Hepatocyte (in vitro differentiated cells): ENCODE results near the gene MACROD2. TPM values are rescaled to one million over a fixed set of nuclear protein-coding genes. Genes with fewer than 3 reads are reported as not detected.

Source experiments
- DNase-seq: peaks from one replicate; pipeline ENCODE4 v3.0.0-alpha.2; 2016; ENCODE audit warnings: low spot score
- H2AFZ ChIP-seq: fragments of 200-600 bp; sonication (generic); 2 replicates; pipeline ENCODE4 v1.6.0; 2016; ENCODE audit warnings: antibody characterized with exemption, mild to moderate bottlenecking
- H3K27ac ChIP-seq: fragments of 200-600 bp; sonication (generic); 2 replicates; pipeline ENCODE4 v1.5.1; 2016; ENCODE audit warnings: mild to moderate bottlenecking
- H3K27me3 ChIP-seq: fragments of 200-600 bp; sonication (generic); 2 replicates; pipeline ENCODE4 v1.6.1; 2016
- H3K36me3 ChIP-seq: fragments of 200-600 bp; sonication (generic); replicated peaks from 2 replicates; pipeline ENCODE4 v1.5.1; 2016; ENCODE audit warnings: low read depth; ENCODE audit not compliant: insufficient read depth
- H3K4me1 ChIP-seq: fragments of 200-600 bp; sonication (generic); 2 replicates; pipeline ENCODE4 v1.5.1; 2016; ENCODE audit warnings: mild to moderate bottlenecking, moderate library complexity; ENCODE audit not compliant: insufficient read depth
- H3K4me2 ChIP-seq: fragments of 200-600 bp; sonication (generic); 2 replicates; pipeline ENCODE4 v1.6.0; 2016
- H3K4me3 ChIP-seq: fragments of 200-600 bp; sonication (generic); 2 replicates; pipeline ENCODE4 v1.5.1; 2016; ENCODE audit warnings: mild to moderate bottlenecking
- H3K79me2 ChIP-seq: fragments of 200-600 bp; sonication (generic); 2 replicates; pipeline ENCODE4 v1.6.0; 2017; ENCODE audit warnings: mild to moderate bottlenecking
- H3K9me2 ChIP-seq: fragments of 200-600 bp; sonication (generic); replicated peaks from 2 replicates; pipeline ENCODE4 v1.6.0; 2017; ENCODE audit warnings: mild to moderate bottlenecking; ENCODE audit not compliant: insufficient read depth
- H3K9me3 ChIP-seq: fragments of 200-600 bp; sonication (generic); 2 replicates; pipeline ENCODE4 v1.5.1; 2016; ENCODE audit warnings: low read depth, mild to moderate bottlenecking
- H4K20me1 ChIP-seq: fragments of 200-600 bp; sonication (generic); 2 replicates; pipeline ENCODE4 v1.6.0; 2016; ENCODE audit warnings: mild to moderate bottlenecking; ENCODE audit not compliant: insufficient read depth, poor library complexity, severe bottlenecking
- CTCF ChIP-seq: fragments of 200-600 bp; sonication (generic); IDR thresholded peaks from 2 replicates; pipeline ENCODE4 v1.5.1; 2016; ENCODE audit warnings: antibody characterized with exemption, mild to moderate bottlenecking; ENCODE audit not compliant: poor library complexity
- EZH2 ChIP-seq: fragments of 200-600 bp; sonication (generic); IDR thresholded peaks from 2 replicates; pipeline ENCODE4 v1.6.1; 2016; ENCODE audit warnings: antibody characterized with exemption, mild to moderate bottlenecking, borderline replicate concordance
- EZH2phosphoT487 ChIP-seq: fragments of 200-600 bp; sonication (generic); IDR thresholded peaks from one replicate; pipeline ENCODE4 v1.6.1; 2018; ENCODE audit warnings: antibody characterized with exemption, mild to moderate bottlenecking, low read depth, moderate library complexity; ENCODE audit not compliant: unreplicated experiment, severe bottlenecking
- WGBS: methylation state at CpG from one replicate; pipeline ENCODE4 v1.1.6; 2016; ENCODE audit warnings: low lambda C conversion rate; ENCODE audit errors: missing lambda C conversion rate; 5-methylcytosine and 5-hydroxymethylcytosine counted together
- polyA plus RNA-seq: library from polyadenylated mRNA; unstranded; fragments of >200 nt; fragmentation: Nextera tagmentation; extraction: Ambion mirVana; gene quantifications from 2 replicates; pipeline ENCODE4 v1.2.1, GENCODE V29; 2016
- total RNA-seq: library from RNA; depleted of rRNA; stranded (reverse); fragments of >200 nt; gene quantifications from 2 replicates; pipeline ENCODE4 v1.2.3, GENCODE V29; 2014

MACROD2 gene
- total and polyA plus RNA-seq, 2 experiments from 2014 or later = 2.4 to 3.1 TPM

DNA sequence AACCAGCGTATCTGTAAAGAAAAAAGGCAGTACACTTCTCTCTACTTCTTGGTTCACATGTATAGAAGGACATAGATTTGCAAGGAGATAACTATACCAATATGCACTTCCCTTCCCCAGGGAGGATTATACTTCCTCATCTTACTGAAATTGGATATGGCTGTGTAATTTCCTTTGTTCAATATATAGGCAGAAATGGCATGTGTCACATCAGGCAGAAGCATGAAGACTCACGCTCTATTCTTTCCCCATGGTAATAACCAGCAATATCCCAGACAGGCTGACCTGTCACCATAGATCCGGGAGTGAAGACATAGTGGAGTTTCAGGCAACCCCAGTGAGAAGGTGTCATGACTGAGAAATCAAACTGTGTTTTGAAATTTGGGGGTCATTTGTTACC is 2059.7 kb downstream of the MACROD2 start:
- Histone ChIP-seq H3K36me3 (no peaks in the 10 kb centered on the region), H3K9me3 (no peaks in the 10 kb centered on the region), H3K79me2 (no peaks in the 10 kb centered on the region), H4K20me1 (no peaks in the 10 kb centered on the region), H3K9me2 (no peaks in the 10 kb centered on the region), H3K27ac (no peak overlapping the region), H3K4me1 (no peaks in the 10 kb centered on the region), H3K27me3 (no peaks in the 10 kb centered on the region), H2AFZ (no peak overlapping the region), H3K4me2 (no peak overlapping the region), H3K4me3 (no peak overlapping the region)
- WGBS = 97% methylated on average over 3 of the region's 3 CpGs
- no peak for TF ChIP-seq EZH2phosphoT487
- TF ChIP-seq CTCF = no peak
- no peak for TF ChIP-seq EZH2
- DNase-seq = no peak

- Histone ChIP-seq H3K4me3 (no peak overlapping the region), H3K9me3 (no peaks in the 10 kb centered on the region), H3K36me3 (no peaks in the 10 kb centered on the region), H3K4me1 (peaks cover 6% of the 10 kb centered on the region), H3K27me3 (no peaks in the 10 kb centered on the region), H3K27ac (no peak overlapping the region), H2AFZ (no peak overlapping the region), H3K79me2 (no peaks in the 10 kb centered on the region), H3K4me2 (no peak overlapping the region), H4K20me1 (no peaks in the 10 kb centered on the region), H3K9me2 (no peaks in the 10 kb centered on the region)
- 91% methylated on average over 3 of the region's 3 CpGs for WGBS
- no peak for DNase-seq
- no peak for TF ChIP-seq EZH2phosphoT487
- no peak for TF ChIP-seq CTCF
- no peak for TF ChIP-seq EZH2
Observed at GRCh38 chr20:16057651-16058050, 2062.3 kb downstream of the MACROD2 start.

DNA sequence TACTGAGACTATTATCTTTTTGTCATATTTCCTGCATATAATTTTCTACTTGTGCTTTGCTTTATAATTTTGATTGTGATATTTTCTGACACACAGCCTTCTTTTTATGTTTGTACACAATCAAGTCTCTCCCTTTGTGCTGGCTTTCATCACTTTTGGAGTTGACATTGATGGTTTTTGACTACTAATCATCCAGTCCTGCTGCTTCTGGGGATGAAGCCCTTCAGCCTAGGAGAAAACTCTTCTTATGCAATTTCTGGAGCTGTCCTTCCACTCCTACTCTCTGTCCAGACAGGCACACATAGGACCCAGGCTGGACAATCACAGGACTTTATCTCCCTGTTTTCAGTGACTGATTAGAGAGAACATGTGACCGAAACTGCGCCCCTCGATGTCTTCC is 2063.0 kb downstream of the MACROD2 start:
- no peak for TF ChIP-seq EZH2phosphoT487
- no peak for TF ChIP-seq EZH2
- TF ChIP-seq CTCF = no peak
- 91% methylated on average over 3 of the region's 3 CpGs for WGBS
- Histone ChIP-seq H3K27me3 (no peaks in the 10 kb centered on the region), H3K4me3 (no peak overlapping the region), H3K4me1 (peaks cover 6% of the 10 kb centered on the region), H3K36me3 (no peaks in the 10 kb centered on the region), H2AFZ (no peak overlapping the region), H3K79me2 (no peaks in the 10 kb centered on the region), H4K20me1 (no peaks in the 10 kb centered on the region), H3K9me3 (no peaks in the 10 kb centered on the region), H3K27ac (no peak overlapping the region), H3K4me2 (no peak overlapping the region), H3K9me2 (no peaks in the 10 kb centered on the region)
- no peak for DNase-seq

DNA sequence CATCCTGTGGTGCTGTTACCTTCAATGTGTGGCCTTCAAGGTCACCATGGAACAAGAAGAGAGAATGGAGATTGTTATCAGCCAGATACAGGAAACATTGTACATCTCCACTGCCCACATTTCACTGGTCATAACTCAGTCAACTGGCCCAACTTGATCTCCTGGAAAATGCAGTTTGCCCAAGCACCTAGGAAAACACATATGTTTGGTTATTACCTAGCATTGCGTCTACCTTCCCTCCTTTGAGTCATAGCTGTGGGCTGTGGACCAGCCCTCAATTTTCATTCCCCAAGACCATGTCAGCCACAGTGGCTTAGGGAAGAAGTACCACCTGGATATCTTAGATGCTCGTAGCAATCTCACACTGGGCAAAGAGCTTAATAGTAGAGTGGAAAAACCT is 2064.5 kb downstream of the MACROD2 start:
- Histone ChIP-seq H2AFZ (no peak overlapping the region), H3K9me3 (no peaks in the 10 kb centered on the region), H3K9me2 (no peaks in the 10 kb centered on the region), H3K36me3 (no peaks in the 10 kb centered on the region), H3K4me3 (no peak overlapping the region), H3K4me1 (peaks cover 7% of the 10 kb centered on the region), H3K79me2 (no peaks in the 10 kb centered on the region), H3K4me2 (no peak overlapping the region), H3K27me3 (no peaks in the 10 kb centered on the region), H4K20me1 (no peaks in the 10 kb centered on the region), H3K27ac (no peak overlapping the region)
- TF ChIP-seq EZH2phosphoT487 (no peak), EZH2 (no peak), CTCF (no peak)
- no peak for DNase-seq
- 91% methylated on average over 2 of the region's 2 CpGs for whole genome bisulfite sequencing
